ENCODE results near the gene ABCA4.

Gene ABCA4

GRCh38 chr1:93990477-93990876 lies 130.5 kb downstream of the ABCA4 start:
- in situ Hi-C loops (cut with HindIII; ENCODE audit: low sequenced_read_pairs), result loop anchor here (5.0 kb wide), 1 partner anchor 37 kb away; no protein-coding TSS in a partner anchor

- in situ Hi-C loops (cut with HindIII; ENCODE audit: low sequenced_read_pairs), result loop anchor here (5.0 kb wide), 1 partner anchor 37 kb away; no protein-coding TSS in a partner anchor
Observed at GRCh38 chr1:93990010-93990409, 130.9 kb downstream of the ABCA4 start.

- in situ Hi-C loops (cut with HindIII; ENCODE audit: low sequenced_read_pairs), result no loop called here
Observed at GRCh38 chr1:93989601-93990000, 131.3 kb downstream of the ABCA4 start.

GRCh38 chr1:93988634-93989350 lies 132.2 kb downstream of the ABCA4 start:
- in situ Hi-C loops (cut with HindIII; ENCODE audit: low sequenced_read_pairs), result no loop called here

- in situ Hi-C loops (cut with HindIII; ENCODE audit: low sequenced_read_pairs), result no loop called here
Observed at GRCh38 chr1:93981274-93981667, 139.7 kb downstream of the ABCA4 start.

GRCh38 chr1:93980320-93981273 lies 140.4 kb downstream of the ABCA4 start:
- in situ Hi-C loops (cut with HindIII; ENCODE audit: low sequenced_read_pairs), result no loop called here

- in situ Hi-C loops (cut with HindIII; ENCODE audit: low sequenced_read_pairs), result loop anchor here (5.0 kb wide), 1 partner anchor 63 kb away; no protein-coding TSS in a partner anchor
Observed at GRCh38 chr1:93979718-93980319, 141.1 kb downstream of the ABCA4 start.

- in situ Hi-C loops (cut with HindIII; ENCODE audit: low sequenced_read_pairs), result loop anchor here (5.0 kb wide), 1 partner anchor 62 kb away; no protein-coding TSS in a partner anchor
Observed at GRCh38 chr1:93979040-93979717, 141.8 kb downstream of the ABCA4 start.

- in situ Hi-C loops (cut with HindIII; ENCODE audit: low sequenced_read_pairs), result loop anchor here (5.0 kb wide), 1 partner anchor 60 kb away; no protein-coding TSS in a partner anchor
Observed at GRCh38 chr1:93977598-93977945, 143.4 kb downstream of the ABCA4 start.

- in situ Hi-C loops (cut with HindIII; ENCODE audit: low sequenced_read_pairs), result loop anchor here (5.0 kb wide), 1 partner anchor 60 kb away; no protein-coding TSS in a partner anchor
Observed at GRCh38 chr1:93976711-93977597, 144.0 kb downstream of the ABCA4 start.

- in situ Hi-C loops (cut with HindIII; ENCODE audit: low sequenced_read_pairs), result loop anchor here (5.0 kb wide), 1 partner anchor 59 kb away; no protein-coding TSS in a partner anchor
Observed at GRCh38 chr1:93976291-93976690, 144.7 kb downstream of the ABCA4 start.

GRCh38 chr1:93972341-93972740 lies 148.6 kb downstream of the ABCA4 start:
- in situ Hi-C loops (cut with HindIII; ENCODE audit: low sequenced_read_pairs), result loop anchor here (5.0 kb wide), 1 partner anchor 95 kb away; the partner anchor contains the start of gene DNTTIP2

GRCh38 chr1:93969887-93970286 lies 151.1 kb downstream of the ABCA4 start:
- in situ Hi-C loops (cut with HindIII; ENCODE audit: low sequenced_read_pairs), result loop anchor here (5.0 kb wide), 1 partner anchor 93 kb away; the partner anchor contains the start of gene DNTTIP2

GRCh38 chr1:93969371-93969770 lies 151.6 kb downstream of the ABCA4 start:
- in situ Hi-C loops (cut with HindIII; ENCODE audit: low sequenced_read_pairs), result no loop called here

- in situ Hi-C loops (cut with HindIII; ENCODE audit: low sequenced_read_pairs), result no loop called here
Observed at GRCh38 chr1:93967306-93967705, 153.6 kb downstream of the ABCA4 start.

- in situ Hi-C loops (cut with HindIII; ENCODE audit: low sequenced_read_pairs), result no loop called here
Observed at GRCh38 chr1:93965888-93966287, 155.1 kb downstream of the ABCA4 start.

- in situ Hi-C loops (cut with HindIII; ENCODE audit: low sequenced_read_pairs), result no loop called here
Observed at GRCh38 chr1:93965256-93965655, 155.7 kb downstream of the ABCA4 start.

GRCh38 chr1:93964777-93965200 lies 156.2 kb downstream of the ABCA4 start:
- in situ Hi-C loops (cut with HindIII; ENCODE audit: low sequenced_read_pairs), result no loop called here

GRCh38 chr1:93964096-93964776 lies 156.7 kb downstream of the ABCA4 start:
- in situ Hi-C loops (cut with HindIII; ENCODE audit: low sequenced_read_pairs), result no loop called here
